Measurements from ENCODE around the gene ZRANB1.

ZRANB1 gene

DNA sequence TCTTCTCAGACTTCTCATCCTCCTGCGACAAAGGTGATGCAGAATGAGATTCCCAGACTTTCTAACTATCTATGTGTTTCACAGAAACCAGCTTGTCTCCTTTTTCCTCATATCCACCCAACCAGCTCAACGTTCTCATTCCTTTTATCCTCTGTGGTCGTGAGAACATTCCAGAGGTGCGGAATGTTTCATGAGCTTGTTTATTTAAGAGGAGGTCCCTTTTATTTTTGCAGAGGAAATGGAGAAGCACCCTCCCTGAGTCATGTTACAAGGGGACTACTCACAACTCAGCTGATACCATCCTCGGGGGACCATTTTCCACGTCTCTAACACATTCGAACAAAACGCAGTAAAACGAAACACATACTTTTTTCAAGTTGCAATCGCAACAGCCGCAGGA is 93.2 kb downstream of the ZRANB1 start:
- no peak for TF ChIP-seq EZH2 (IDR thresholded peaks at IDR 0.05; ENCODE audit: borderline replicate concordance, low read length)
- TF ChIP-seq, protein P1, sequence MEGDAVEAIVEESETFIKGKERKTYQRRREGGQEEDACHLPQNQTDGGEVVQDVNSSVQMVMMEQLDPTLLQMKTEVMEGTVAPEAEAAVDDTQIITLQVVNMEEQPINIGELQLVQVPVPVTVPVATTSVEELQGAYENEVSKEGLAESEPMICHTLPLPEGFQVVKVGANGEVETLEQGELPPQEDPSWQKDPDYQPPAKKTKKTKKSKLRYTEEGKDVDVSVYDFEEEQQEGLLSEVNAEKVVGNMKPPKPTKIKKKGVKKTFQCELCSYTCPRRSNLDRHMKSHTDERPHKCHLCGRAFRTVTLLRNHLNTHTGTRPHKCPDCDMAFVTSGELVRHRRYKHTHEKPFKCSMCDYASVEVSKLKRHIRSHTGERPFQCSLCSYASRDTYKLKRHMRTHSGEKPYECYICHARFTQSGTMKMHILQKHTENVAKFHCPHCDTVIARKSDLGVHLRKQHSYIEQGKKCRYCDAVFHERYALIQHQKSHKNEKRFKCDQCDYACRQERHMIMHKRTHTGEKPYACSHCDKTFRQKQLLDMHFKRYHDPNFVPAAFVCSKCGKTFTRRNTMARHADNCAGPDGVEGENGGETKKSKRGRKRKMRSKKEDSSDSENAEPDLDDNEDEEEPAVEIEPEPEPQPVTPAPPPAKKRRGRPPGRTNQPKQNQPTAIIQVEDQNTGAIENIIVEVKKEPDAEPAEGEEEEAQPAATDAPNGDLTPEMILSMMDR (IDR thresholded peaks at IDR 0.05; ENCODE audit: low read length) = no peak
- no peak overlapping the region for H3K9ac ChIP-seq (ENCODE audit: low read length)
- no peak overlapping the region for H3K27ac ChIP-seq (ENCODE audit: low read depth, low read length, poor library complexity, severe bottlenecking)

DNA sequence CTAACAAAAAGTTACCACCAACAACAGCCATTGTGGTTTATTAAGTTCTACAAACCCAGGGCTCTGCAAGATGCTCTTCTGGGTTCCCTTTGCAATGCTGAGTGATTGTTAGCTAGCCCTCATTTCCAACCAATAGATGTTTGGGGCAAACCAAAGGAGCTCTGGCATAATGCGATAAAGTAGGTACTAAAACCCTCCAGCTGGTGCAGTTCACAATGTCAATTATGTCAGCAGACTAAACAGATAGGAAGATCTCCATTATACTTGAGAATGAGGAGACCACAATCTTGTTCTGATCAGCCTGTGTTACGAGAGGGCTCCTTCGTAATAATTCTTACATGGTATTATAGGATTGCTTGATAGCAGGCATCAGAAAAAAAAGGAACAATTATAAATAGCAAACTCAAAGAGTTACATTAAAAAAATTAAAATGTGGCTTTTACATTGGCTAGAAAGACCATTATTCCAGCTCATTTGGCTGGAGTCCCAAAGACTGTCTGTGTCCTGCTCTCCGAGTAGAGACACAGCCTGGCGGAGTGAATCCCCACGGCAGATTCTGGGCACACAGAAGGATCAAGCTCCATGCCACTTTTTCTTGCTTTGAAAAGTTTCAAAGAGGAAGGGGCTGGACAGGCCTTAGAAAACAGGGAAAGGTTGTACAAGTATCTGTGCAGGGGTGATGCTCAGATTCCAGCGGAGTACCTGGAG is 93.8 kb downstream of the ZRANB1 start:
- Histone ChIP-seq H3K4me2 (ENCODE audit: low read length) (no peak overlapping the region), H3K36me3 (ENCODE audit: insufficient read depth, low read length) (no peaks in the 10 kb centered on the region), H3K4me3 (ENCODE audit: low read depth, low read length, poor library complexity, severe bottlenecking) (no peak overlapping the region)

More for the DNA sequence above, 93.2 kb downstream of the ZRANB1 start:
- H3K4me1 ChIP-seq (ENCODE audit: insufficient read depth, low read length, severe bottlenecking) = no peaks in the 10 kb centered on the region
- H4K20me1 ChIP-seq (ENCODE audit: insufficient read depth, low read length) = no peaks in the 10 kb centered on the region
- H3F3A ChIP-seq (ENCODE audit: insufficient read depth, low read length) = no peaks in the 10 kb centered on the region
- H3K9me2 ChIP-seq (ENCODE audit: low read depth, low read length) = no peaks in the 10 kb centered on the region
- H3K36me3 ChIP-seq (ENCODE audit: insufficient read depth, low read length) = no peaks in the 10 kb centered on the region
- no peak overlapping the region for H3K4me3 ChIP-seq (ENCODE audit: low read depth, low read length, poor library complexity, severe bottlenecking)
- H3K27me3 ChIP-seq (ENCODE audit: insufficient read depth, low read length) = no peaks in the 10 kb centered on the region
- H3K4me2 ChIP-seq (ENCODE audit: low read length) = no peak overlapping the region
- H2AFZ ChIP-seq (ENCODE audit: low read length) = no peak overlapping the region
- H3K79me2 ChIP-seq (ENCODE audit: insufficient read depth, low read length) = no peaks in the 10 kb centered on the region
- no peaks in the 10 kb centered on the region for H3K9me3 ChIP-seq (ENCODE audit: low read length)

DNA sequence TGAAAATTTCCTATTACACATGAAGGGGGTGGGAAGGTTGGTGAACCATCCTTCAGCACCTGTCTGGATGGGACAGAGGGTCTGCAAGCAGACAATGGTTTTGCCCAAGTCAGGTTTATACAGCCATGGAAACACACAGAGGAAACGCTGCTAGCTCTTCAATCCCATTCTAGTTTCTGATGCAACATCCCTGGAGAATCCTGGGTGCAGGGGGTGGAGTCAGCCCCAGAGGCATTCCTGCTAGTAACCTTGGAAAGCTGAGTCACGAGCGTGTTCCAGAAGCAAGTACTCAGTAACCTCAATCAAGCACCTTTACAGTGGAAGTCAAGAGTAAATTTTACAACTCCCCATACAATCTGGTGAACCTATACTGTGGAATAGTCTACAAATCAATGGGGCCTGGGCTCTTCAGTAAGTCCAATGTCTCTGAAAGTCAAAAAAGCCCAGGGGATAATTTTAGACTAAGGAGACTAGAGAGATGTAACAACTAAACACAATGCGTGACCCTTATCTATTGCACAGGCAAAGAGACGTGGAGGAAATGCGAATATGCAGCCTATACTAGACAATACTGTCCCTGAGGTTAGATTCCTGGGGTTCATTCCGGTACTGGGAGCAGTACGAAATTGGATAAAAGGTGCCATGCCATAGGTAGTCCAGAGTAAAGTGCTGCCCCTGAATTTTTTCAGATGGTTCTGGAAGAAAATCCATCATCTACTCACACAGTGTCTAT is 95.4 kb downstream of the ZRANB1 start:
- no peaks in the 10 kb centered on the region for H3K9me3 ChIP-seq (ENCODE audit: low read length)
- no peak overlapping the region for H3K27ac ChIP-seq (ENCODE audit: low read depth, low read length, poor library complexity, severe bottlenecking)
- no peaks in the 10 kb centered on the region for H3K79me2 ChIP-seq (ENCODE audit: insufficient read depth, low read length)
- H3K4me1 ChIP-seq (ENCODE audit: insufficient read depth, low read length, severe bottlenecking) = no peaks in the 10 kb centered on the region
- H3K4me2 ChIP-seq (ENCODE audit: low read length) = no peak overlapping the region
- H3F3A ChIP-seq (ENCODE audit: insufficient read depth, low read length) = no peaks in the 10 kb centered on the region
- no peak overlapping the region for H3K4me3 ChIP-seq (ENCODE audit: low read depth, low read length, poor library complexity, severe bottlenecking)
- no peaks in the 10 kb centered on the region for H3K9me2 ChIP-seq (ENCODE audit: low read depth, low read length)
- H3K27me3 ChIP-seq (ENCODE audit: insufficient read depth, low read length) = no peaks in the 10 kb centered on the region
- TF ChIP-seq, protein P1 (IDR thresholded peaks at IDR 0.05; ENCODE audit: low read length) = no peak
- TF ChIP-seq EZH2 (IDR thresholded peaks at IDR 0.05; ENCODE audit: borderline replicate concordance, low read length) = no peak
- no peaks in the 10 kb centered on the region for H4K20me1 ChIP-seq (ENCODE audit: insufficient read depth, low read length)
- no peaks in the 10 kb centered on the region for H3K36me3 ChIP-seq (ENCODE audit: insufficient read depth, low read length)
- H3K9ac ChIP-seq (ENCODE audit: low read length) = no peak overlapping the region
- H2AFZ ChIP-seq (ENCODE audit: low read length) = no peak overlapping the region

More for the DNA sequence above, 93.8 kb downstream of the ZRANB1 start:
- no peaks in the 10 kb centered on the region for H3K4me1 ChIP-seq (ENCODE audit: insufficient read depth, low read length, severe bottlenecking)
- TF ChIP-seq EZH2 (IDR thresholded peaks at IDR 0.05; ENCODE audit: borderline replicate concordance, low read length) = no peak
- TF ChIP-seq, protein P1 (IDR thresholded peaks at IDR 0.05; ENCODE audit: low read length) = no peak
- no peaks in the 10 kb centered on the region for H3K79me2 ChIP-seq (ENCODE audit: insufficient read depth, low read length)
- no peaks in the 10 kb centered on the region for H3K27me3 ChIP-seq (ENCODE audit: insufficient read depth, low read length)
- no peaks in the 10 kb centered on the region for H4K20me1 ChIP-seq (ENCODE audit: insufficient read depth, low read length)
- no peaks in the 10 kb centered on the region for H3K9me2 ChIP-seq (ENCODE audit: low read depth, low read length)
- H2AFZ ChIP-seq (ENCODE audit: low read length) = no peak overlapping the region
- no peak overlapping the region for H3K27ac ChIP-seq (ENCODE audit: low read depth, low read length, poor library complexity, severe bottlenecking)
- H3F3A ChIP-seq (ENCODE audit: insufficient read depth, low read length) = no peaks in the 10 kb centered on the region
- no peak overlapping the region for H3K9ac ChIP-seq (ENCODE audit: low read length)
- H3K9me3 ChIP-seq (ENCODE audit: low read length) = no peaks in the 10 kb centered on the region

All from OCI-LY1 (cell line).